Hepatocyte (in vitro differentiated cells): Measurements from ENCODE around the gene PIGV.

ENCODE experiments used
- EZH2phosphoT487 ChIP-seq: fragments of 200-600 bp; sonication (generic); IDR thresholded peaks from one replicate; pipeline ENCODE4 v1.6.1; 2018; ENCODE audit warnings: antibody characterized with exemption, mild to moderate bottlenecking, low read depth, moderate library complexity; ENCODE audit not compliant: unreplicated experiment, severe bottlenecking
- TF ChIP-seq, protein P1 (sequence below): fragments of 200-600 bp; sonication (generic); IDR thresholded peaks from 2 replicates; pipeline ENCODE4 v1.5.1; 2016; ENCODE audit warnings: antibody characterized with exemption, mild to moderate bottlenecking; ENCODE audit not compliant: poor library complexity

DNA sequence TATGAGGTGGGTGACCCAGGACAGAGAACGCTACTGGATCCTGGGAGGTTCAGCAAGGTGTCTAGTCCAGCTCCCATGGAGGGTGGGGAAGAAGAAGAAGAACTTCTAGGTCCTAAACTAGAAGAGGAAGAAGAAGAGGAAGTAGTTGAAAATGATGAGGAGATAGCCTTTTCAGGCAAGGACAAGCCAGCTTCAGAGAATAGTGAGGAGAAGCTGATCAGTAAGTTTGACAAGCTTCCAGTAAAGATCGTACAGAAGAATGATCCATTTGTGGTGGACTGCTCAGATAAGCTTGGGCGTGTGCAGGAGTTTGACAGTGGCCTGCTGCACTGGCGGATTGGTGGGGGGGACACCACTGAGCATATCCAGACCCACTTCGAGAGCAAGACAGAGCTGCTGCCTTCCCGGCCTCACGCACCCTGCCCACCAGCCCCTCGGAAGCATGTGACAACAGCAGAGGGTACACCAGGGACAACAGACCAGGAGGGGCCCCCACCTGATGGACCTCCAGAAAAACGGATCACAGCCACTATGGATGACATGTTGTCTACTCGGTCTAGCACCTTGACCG is 8.6 kb upstream of the PIGV start:
- TF ChIP-seq, protein P1, sequence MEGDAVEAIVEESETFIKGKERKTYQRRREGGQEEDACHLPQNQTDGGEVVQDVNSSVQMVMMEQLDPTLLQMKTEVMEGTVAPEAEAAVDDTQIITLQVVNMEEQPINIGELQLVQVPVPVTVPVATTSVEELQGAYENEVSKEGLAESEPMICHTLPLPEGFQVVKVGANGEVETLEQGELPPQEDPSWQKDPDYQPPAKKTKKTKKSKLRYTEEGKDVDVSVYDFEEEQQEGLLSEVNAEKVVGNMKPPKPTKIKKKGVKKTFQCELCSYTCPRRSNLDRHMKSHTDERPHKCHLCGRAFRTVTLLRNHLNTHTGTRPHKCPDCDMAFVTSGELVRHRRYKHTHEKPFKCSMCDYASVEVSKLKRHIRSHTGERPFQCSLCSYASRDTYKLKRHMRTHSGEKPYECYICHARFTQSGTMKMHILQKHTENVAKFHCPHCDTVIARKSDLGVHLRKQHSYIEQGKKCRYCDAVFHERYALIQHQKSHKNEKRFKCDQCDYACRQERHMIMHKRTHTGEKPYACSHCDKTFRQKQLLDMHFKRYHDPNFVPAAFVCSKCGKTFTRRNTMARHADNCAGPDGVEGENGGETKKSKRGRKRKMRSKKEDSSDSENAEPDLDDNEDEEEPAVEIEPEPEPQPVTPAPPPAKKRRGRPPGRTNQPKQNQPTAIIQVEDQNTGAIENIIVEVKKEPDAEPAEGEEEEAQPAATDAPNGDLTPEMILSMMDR: no peak
- TF ChIP-seq EZH2phosphoT487: no peak
